HG03378 (cell line): ENCODE data around the gene SLC12A3.
"Not testable (repeated sequence)": the region's sequence is repeated elsewhere in the genome, so short reads cannot be mapped to it uniquely, and the experiment has no call there.

Experiments
- ATAC-seq: cut with Tn5 transposase; IDR thresholded peaks from one replicate; pipeline ENCODE4 v1.9.1; 2021; ENCODE audit warnings: mild to moderate bottlenecking, moderate library complexity; ENCODE audit not compliant: unreplicated experiment

Gene SLC12A3

DNA sequence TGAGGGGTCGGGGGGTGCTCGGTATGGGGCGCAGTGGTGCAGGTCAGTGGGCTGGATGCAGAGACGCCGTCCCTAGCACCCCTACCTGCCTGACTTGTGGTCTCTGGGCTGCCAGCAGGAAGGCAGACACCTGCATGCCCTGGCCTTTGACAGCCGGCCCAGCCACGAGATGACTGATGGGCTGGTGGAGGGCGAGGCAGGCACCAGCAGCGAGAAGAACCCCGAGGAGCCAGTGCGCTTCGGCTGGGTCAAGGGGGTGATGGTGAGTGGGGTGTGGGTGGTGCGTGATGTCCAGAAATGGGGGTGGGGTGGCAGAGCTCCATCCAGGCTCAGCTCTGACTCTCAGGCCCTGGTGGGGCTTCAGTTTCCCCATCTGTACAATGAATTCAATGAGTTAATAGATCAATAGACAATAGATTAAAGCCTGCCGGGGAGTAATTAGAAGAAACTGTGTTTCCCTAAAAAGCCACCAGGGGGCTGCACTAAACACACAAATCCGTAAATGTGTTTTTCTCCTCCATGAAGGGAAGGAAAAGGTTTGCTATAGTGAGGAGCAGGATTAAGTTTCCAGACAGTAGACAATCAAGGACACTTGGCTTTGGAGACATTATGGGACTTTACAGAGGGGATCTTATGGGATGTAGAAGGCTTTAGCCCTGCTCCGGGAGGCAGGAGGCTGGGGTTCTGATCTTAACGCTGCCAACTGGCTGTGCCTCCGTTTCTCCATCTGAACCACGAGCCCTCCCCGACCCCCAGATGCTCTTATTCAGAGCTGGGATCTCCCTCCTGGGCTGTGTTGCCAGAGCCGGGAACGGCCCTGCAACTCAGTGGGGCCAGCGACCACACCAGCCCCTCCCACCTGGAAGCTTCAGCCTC lies 2.2 kb downstream of the SLC12A3 start:
- ATAC-seq = no peak

DNA sequence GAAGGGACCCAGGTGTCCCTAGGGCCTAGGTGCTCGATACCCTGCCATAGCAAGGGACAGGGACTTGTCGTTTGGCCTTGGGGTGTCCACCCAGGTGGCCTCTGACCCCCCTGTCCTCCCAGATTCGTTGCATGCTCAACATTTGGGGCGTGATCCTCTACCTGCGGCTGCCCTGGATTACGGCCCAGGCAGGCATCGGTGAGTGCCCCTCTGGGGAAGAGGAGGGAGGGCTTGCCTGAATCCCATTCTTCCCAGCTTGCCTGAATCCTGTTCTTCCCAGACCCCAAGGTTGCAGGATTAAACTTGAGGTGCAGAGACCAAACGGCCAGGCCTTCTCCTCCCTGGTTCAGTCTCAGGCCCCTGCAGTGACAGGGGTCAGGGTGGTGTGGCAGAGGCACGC lies 3.2 kb downstream of the SLC12A3 start:
- ATAC-seq = no peak

DNA sequence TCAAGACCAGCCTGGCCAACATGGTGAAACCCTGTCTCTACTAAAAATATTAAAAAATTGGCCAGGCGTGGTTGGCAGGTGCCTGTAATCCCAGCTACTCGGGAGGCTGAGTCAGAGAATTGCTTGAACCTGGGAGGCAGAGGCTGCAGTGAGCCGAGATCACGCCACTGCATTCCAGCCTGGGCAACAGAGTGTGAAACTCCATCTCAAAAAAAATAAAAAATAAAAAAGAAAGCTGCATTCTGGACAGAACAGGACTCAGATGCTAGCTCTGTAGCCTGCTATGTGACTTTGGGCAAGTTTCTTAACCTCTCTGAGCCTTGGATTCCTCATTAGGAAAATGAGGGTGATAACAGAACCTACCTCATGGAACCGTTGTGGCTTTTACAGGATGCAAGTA lies 3.8 kb downstream of the SLC12A3 start:
- ATAC-seq = not testable (repeated sequence)

DNA sequence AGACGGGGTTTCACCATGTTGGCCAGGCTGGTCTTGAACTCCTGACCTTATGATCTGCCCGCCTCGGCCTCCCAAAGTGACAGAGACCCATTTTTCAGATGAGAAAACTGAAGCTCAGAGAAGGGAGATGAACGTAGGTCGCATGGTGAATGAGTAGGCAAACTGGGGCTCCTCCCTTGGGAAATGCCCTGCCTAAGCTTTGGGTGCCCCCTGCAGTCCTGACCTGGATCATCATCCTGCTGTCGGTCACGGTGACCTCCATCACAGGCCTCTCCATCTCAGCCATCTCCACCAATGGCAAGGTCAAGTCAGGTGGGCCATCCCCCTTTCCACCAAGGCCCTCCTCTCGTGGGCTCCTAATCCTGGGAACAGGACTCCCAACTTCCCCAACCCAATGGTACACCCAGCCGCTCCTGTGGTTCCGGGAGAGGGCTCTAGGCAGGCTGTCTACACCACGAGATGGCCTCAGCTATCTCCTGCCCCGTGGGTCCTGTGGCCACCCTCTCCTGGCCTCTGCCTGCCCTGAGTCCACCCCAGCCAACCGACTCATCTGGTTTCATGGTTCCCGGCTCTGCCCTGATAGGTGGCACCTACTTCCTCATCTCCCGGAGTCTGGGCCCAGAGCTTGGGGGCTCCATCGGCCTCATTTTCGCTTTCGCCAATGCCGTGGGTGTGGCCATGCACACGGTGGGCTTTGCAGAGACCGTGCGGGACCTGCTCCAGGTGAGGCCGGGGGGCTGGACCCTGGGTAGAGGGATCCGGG lies 4.7 kb downstream of the SLC12A3 start:
- ATAC-seq = no peak

DNA sequence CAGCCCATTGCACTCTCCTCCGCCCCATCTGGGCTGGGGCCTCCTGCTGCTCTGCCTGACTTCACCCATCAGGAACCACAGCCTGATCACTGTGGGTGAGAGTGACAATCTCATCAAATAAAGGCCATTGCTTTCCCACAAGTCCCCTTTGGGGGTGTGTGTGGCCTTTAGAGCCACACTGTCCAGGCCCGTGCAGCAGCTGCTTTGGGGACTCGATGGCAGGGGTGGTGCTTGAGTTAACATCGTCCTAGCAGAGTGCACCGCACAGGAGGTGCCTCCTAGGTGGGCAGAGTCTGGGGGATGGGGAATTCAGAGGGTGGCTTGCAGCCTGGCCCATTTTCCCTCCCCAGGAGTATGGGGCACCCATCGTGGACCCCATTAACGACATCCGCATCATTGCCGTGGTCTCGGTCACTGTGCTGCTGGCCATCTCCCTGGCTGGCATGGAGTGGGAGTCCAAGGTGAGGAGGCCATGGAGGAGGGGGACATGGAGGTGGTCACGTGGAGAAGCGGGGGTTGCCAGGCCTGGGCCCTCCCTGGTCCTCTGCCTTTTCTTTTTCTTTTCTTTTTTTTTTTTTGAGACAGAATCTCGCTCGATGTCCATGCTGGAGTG lies 5.4 kb downstream of the SLC12A3 start:
- no peak for ATAC-seq

DNA sequence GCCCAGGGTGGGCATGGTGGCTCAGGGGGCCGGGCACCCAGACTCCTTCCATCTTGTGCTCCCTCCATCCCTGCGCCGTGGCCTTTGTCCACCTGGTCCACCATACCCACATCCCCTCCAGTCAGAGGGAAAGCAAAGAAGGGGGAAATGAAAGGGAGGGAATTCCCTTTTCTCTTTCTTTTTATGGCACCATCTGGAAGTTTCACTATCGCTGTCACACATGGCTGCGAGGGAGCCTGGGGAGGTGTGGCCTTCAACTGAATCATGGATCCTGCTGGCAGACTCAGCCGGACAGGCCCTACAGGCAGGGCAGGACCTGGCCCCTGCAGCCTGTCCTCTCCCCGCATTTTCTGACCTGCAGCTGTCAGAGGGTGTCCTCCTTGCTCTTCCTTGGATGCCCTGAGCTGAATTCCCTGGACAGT lies 6.2 kb downstream of the SLC12A3 start:
- ATAC-seq = no peak

DNA sequence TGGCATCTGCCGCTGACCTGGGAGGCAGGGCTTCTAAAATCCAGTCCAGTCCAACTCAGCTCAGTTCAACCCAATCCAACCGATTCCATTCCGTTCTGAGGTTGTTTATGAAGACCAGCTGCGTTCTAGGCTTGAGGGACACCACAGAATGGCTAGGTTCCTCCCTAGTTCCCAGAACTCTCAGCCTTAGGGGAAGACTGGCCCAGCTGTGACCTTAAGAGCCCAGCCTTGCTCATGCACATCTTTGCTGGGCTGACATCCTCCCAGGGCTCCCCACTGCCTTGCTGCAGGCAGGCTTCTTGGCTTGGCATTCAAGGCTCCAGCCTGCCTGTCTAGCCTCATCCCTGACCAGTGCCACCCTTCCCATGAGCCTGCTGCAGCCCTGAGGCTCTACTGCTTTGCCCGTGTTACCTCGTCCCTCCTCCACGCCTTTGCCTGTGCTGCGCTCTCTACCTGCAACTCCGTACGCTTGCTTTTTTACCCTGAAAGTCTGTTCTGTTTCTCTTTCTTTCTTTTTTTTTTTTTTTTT lies 7.9 kb downstream of the SLC12A3 start:
- ATAC-seq = no peak

DNA sequence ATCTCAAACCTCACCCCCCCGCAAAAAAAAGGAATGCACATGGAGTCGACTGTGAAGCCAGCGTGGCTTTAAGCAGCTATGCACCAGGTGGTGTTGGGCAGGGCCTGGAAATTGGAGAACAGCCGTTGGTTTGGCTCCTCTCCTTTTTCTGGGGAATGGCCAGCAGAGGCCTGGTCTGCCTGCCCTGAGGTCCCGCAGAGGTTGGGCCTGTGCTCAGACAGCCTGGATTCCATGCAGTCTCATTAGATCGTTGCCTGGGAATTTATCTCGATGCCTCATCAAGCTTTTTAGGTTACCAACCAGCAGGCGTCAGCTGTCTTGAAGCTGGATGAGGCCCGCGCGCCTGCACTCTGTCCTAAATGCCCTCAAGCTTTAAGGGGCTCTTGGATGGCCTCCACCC lies 9.8 kb downstream of the SLC12A3 start:
- ATAC-seq = no peak

DNA sequence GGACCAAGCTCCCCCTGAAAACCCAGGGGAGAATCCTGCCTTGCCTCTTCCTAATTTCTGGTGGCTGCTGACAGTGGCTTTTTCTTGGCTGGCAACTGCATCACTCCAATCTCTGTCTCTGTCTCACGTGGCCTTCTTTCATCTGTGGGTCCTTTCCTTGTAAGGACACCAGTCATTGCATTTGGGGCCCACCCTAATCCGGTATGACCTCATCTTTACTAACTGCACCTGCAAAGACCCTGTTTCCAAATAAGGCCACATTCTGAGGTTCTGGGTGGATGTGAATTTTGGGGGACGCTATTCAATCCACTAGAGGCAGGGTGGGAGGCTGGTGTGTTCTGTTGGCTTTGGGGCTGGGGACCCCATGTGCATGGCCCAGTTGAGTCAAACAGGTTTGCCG lies 11.0 kb downstream of the SLC12A3 start:
- no peak for ATAC-seq

DNA sequence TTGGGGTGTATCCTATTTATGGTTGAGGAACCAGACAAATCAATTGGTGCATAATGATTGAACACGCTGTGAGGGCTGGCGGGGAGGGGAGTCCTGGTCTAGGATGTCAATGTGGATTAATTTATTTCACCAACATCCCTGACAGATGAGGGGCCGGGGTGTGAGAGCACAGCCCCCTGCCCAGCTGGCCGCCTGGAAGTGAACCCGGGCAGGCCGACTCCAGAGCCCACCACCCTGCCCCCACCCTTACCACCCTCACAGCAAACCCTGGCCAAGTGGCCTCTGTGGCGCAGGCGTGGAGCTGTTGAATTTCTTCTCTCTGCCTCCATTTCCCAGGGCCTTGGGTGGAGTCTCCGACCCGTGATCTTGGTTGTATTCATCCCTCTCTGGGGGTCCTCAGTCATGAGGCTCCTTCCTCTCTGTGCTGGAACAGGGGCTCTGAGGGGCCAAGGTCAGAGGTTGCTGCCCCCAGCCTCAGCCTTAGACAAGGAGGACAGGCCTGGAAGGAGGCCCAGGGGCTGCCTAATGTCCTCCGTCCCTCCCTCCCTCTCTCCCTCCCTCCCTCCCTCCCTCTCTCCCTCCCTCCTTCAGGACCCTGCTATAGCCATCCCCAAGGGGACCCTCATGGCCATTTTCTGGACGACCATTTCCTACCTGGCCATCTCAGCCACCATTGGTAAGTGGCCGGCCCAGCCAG lies 12.6 kb downstream of the SLC12A3 start:
- ATAC-seq = no peak

DNA sequence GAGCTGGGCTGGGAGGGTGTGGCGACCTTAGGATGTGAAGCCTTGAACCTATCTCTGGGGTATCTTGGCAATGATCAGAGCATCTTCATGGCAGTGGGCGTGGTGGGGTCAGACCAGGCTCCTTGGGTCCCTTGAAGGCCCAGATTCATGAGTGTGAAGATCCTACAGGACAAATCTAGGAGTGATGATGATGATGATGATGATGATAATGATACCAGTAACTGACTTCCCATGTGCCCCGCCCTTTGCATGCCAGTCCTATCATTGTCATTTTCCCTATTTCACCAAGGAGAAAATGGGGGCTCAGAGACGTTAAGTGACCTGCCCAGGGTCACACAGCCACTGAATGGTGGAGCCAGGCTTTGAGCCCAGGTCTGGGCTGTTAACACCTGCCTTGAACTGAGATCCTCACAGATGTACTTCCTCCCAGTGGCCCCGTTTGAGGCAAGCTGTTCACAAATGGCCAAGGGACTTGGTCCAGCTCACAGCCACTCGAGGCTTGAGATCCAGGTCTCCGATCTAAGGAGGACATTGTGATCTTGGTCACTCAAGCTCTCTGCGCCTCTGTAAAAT lies 13.4 kb downstream of the SLC12A3 start:
- no peak for ATAC-seq

DNA sequence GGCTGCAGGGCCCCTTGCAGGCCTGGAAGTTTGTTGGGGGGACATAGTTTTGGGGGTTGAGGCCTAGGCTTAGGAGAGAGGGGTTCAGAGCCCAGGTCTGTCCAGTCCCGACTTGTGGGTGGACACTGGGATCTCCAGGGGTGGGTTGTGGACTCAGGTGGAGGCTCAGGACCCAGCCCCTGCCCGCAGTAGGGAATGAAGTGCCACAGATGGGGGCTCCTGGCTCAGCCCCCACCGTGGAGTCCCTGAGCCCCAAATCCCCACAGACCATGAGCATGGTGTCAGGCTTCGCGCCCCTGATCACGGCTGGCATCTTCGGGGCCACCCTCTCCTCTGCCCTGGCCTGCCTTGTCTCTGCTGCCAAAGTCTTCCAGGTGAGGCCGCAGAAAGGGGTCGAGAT lies 14.3 kb downstream of the SLC12A3 start:
- ATAC-seq = no peak

DNA sequence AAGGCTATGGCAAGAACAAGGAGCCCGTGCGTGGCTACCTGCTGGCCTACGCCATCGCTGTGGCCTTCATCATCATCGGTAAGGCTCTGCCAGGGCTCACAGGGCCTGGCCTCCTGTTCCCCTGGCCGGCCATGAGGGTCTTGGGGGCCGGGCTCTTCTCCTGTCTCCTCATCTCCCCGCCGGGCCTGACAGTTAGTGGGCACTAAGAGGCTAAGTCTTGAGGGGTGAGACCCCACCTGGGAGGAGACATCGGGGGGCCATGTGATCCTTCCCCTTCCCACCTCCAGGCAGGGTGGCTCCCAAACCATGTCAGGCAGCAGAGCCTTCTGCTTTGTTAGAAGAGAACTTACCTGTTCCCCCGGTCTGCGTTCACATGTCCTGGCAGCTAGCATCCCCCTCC lies 15.2 kb downstream of the SLC12A3 start:
- no peak for ATAC-seq

DNA sequence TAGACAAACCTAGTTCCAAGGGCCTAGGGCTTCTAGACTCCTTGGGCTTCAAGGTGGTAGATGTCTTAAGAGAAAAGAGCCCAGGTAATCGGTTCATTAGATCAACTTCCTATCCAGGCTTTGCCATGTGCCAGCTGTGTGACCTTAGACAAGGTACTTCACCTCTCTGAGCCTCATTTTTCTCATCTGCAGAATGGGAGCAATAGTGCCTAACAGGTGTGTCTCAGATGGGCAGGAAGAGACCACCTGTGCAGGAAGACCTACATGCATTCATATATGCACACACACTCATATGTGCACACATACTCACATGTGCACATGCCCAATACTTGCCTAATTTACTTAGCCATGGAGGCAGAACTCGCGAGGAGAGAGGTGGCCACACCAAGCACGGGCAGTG lies 15.7 kb downstream of the SLC12A3 start:
- ATAC-seq = no peak

DNA sequence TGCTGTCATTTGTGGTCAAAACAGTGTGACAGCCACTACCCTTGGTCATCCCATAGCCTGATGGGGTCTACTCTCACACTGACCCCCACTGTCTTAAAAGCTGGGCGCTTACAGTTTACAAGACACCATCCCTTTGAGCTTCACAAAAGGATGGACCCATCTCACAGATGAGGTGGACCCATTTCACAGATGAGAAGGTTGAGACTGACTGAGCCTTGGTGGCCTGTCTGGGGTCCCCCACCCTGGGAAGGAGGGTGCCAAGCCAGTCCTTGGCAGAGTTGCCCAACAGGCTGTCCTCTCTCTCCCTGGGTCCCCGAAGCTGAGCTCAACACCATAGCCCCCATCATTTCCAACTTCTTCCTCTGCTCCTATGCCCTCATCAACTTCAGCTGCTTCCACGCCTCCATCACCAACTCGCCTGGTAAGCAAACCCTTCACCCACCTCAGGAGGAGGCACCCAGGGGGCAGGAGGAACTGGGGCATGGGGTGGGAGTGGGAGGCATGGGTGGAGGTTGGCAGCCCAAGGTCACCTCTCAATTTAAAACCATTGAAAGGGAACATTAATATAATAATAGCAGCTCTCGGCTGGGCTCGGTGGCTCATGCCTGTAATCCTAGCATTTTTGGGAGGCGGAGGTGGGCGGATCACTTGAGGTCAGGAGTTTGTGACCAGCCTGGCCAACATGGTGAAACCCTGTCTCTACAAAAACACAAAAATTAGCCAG lies 17.2 kb downstream of the SLC12A3 start:
- no peak for ATAC-seq

DNA sequence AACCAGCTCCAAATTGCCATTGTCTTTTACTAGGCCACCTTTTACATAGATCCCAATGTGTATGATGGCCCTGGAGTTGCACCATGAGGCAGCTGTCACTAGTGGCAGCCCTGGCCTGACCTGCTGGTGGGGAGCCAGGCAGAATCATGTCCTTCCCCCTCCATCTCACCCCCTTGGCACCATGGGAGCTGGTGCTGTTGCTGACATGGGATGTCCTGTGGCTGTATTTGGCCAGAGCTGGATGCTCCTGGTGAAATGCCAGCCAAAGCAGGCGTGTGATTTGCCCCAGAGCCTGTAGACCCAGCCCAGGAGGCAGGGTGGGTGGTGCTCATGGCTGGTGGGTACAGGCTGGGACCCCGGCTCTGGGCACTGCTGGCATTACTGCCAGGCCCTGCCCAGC lies 18.6 kb downstream of the SLC12A3 start:
- no peak for ATAC-seq

DNA sequence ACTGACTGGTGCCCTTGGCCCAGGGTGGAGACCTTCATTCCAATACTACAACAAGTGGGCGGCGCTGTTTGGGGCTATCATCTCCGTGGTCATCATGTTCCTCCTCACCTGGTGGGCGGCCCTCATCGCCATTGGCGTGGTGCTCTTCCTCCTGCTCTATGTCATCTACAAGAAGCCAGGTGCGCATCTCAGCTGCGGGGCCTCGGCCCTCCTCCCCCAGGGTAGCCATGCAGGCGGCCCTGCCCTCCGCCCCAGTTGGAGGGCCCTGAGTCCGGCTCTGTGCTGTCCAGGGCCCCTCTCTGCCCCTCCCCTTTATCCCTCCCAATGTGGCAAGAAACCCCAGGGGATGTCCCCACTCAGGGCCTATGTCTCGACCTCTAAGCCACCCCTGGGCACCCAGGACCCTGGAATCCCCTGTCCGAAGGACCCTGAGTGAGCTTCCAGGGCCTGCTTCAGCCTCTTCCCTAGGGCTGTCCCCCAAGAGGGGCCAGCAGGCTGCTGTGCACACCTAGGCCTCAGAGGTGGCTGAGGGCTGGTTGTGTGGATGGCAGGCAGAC lies 19.1 kb downstream of the SLC12A3 start:
- no peak for ATAC-seq

DNA sequence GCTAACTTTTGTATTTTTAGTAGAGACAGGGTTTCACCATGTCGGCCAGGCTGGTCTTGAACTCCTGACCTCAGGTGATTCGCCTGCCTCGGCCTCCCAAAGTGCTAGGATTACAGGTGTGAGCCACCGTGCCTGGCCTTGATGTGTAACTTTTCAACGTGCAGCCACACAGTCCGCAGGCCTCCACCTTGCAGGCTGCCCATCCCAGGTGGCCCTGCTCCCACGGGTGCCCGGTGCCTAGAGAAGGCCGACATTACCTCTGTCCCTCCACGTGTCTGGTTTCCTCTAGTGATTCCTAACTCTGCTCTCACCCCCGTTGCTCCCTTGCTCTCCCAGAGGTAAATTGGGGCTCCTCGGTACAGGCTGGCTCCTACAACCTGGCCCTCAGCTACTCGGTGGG lies 19.9 kb downstream of the SLC12A3 start:
- not testable (repeated sequence) for ATAC-seq

DNA sequence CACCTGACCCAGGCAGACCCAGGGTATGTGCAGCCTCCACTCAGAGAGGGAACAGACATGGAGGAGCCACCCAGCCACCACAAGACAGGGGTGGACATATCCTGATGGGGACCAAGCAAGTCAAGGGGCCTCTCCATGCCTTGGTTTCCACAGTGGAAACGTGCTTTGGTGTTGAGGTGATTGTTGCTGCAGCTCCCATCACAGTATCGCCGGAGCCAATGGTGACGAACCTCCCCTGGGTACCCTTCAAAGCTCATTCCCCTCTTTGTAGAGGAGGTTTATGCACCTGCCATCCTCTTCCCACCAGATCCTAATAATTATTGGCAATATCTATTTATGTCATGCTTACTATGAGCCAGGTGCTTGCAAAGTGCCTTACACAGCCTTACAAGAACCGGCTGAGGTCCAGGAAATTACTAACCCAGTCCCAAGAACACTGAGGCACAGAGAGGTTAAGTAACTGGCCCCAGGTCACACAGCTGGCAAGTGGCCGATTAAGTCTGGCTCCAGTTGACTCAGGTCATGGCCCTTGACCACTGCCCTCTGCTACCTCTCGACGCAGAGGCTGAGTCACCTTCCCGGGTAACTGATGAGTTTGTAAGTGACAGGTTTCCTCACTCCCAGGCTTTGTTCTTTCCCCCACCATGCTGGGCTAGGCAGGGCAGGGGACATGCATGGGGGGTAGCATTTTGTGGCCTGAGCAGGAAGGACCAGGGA lies 20.6 kb downstream of the SLC12A3 start:
- no peak for ATAC-seq
